Uterus (tissue), 2 donors: ENCODE measurements around the gene DMD.

Source experiments
- POLR2A ChIP-seq, 2 donors: fragments of 450-650 bp; IDR thresholded peaks; one replicate each; pipeline ENCODE4 v1.6.1; 2016; ENCODE audit warnings: antibody characterized with exemption in 2 of 2, mild to moderate bottlenecking in 1 of 2, moderate library complexity in 1 of 2
- TF ChIP-seq, protein P1 (sequence below), 4 experiments: fragments of 200-600 bp in 2 of 4; fragments of 450-650 bp in 2 of 4; sonication (generic) in 2 of 4; IDR thresholded peaks; one replicate each; pipeline ENCODE4 v1.5.1; 2016 to 2019; ENCODE audit warnings: antibody characterized with exemption in 4 of 4, mild to moderate bottlenecking in 2 of 4, moderate library complexity in 1 of 4

DNA sequence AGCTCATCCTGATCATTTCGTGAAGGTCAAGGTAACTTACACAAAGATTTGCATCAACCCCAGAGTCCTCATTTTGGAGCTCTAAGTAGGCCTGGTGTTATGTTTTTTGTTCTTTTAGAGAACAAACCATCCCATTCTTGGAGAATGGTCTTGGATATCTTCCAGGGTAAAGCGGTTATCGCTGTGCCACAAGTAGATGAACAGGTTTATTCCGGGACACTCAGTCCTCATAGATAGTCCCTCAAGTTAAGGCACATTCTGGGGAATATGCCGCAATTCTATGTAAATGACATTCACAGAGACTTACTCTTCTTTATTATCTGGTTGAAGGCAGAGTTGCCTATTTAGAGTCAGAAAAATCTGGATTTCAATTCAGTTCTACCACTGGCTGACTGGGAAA is 2044.5 kb downstream of the DMD start:
- TF ChIP-seq POLR2A (IDR thresholded peaks at IDR 0.05) = no peak
- TF ChIP-seq, protein P1, sequence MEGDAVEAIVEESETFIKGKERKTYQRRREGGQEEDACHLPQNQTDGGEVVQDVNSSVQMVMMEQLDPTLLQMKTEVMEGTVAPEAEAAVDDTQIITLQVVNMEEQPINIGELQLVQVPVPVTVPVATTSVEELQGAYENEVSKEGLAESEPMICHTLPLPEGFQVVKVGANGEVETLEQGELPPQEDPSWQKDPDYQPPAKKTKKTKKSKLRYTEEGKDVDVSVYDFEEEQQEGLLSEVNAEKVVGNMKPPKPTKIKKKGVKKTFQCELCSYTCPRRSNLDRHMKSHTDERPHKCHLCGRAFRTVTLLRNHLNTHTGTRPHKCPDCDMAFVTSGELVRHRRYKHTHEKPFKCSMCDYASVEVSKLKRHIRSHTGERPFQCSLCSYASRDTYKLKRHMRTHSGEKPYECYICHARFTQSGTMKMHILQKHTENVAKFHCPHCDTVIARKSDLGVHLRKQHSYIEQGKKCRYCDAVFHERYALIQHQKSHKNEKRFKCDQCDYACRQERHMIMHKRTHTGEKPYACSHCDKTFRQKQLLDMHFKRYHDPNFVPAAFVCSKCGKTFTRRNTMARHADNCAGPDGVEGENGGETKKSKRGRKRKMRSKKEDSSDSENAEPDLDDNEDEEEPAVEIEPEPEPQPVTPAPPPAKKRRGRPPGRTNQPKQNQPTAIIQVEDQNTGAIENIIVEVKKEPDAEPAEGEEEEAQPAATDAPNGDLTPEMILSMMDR (IDR thresholded peaks at IDR 0.05) = no peak
